HCT116 (cell line): ENCODE results near the gene HEATR5B. TPM values are rescaled to one million over a fixed set of nuclear protein-coding genes. Genes with fewer than 3 reads are reported as not detected.

ENCODE experiments used
- ATAC-seq: fragments of 200-7000 bp; cut with Tn5 transposase; 2 replicates; pipeline ENCODE4 v1.9.1; 2020; ENCODE audit warnings: mild to moderate bottlenecking, moderate library complexity
- BruUV-seq: library from RNA; stranded (reverse); fragments of 400-500 nt; replicated peaks from 2 replicates; lab custom pipeline; 2021; lab: Mats Ljungman, UMichigan
- CTCF ChIA-PET: fragments of 300-600 bp; sonication (Branson Sonifier 250); formaldehyde crosslinking; loops from one replicate; lab custom pipeline; 2021; ENCODE audit warnings: antibody characterized with exemption; lab: Charles Lee
- POLR2A ChIA-PET: fragments of 300-600, 350-600 bp; sonication (Branson Sonifier 250); formaldehyde crosslinking; loops from one replicate; lab custom pipeline; 2021; ENCODE audit warnings: antibody characterized with exemption; lab: Charles Lee
- RAD21 ChIA-PET, 2 experiments: fragments of 300-600 bp; sonication (Branson Sonifier 250); formaldehyde crosslinking; loops; one replicate each; lab custom pipeline; 2023; ENCODE audit warnings: low total read pairs in 2 of 2; ENCODE audit not compliant: uncharacterized antibody in 2 of 2, unreplicated experiment in 2 of 2, low non-redundant PET in 1 of 2; lab: Charles Lee
- DNase-seq: peaks from one replicate; pipeline ENCODE4 v3.0.0-alpha.2; 2010; ENCODE audit warnings: low read depth, low spot score
- H2AFZ ChIP-seq: fragments of 200-600 bp; shearing (Covaris generic), sonication (generic); 2 replicates; pipeline ENCODE4 v1.6.1; 2017; ENCODE audit warnings: low read depth, mixed run types, mixed read lengths, antibody characterized with exemption, low read length; ENCODE audit not compliant: poor library complexity, severe bottlenecking
- H3K27ac ChIP-seq: 2 replicates; pipeline ENCODE4 v1.5.1; 2012; ENCODE audit warnings: low read depth, low read length
- H3K27me3 ChIP-seq: fragments of 200-600 bp; sonication (generic); 2 replicates; pipeline ENCODE4 v1.6.1; 2016; ENCODE audit warnings: mixed run types, low read length, mixed read lengths; ENCODE audit not compliant: insufficient read depth
- H3K36me3 ChIP-seq, 2 experiments: fragments of 200-500 bp in 1 of 2; fragments of 200-600 bp in 1 of 2; sonication (Bioruptor generic) in 1 of 2; sonication (generic) in 1 of 2; 2 replicates each; pipeline versions ENCODE4 v1.5.1 to v1.6.1; 2014 to 2016; ENCODE audit warnings: low read length in 2 of 2, inconsistent platforms in 1 of 2, mixed read lengths in 1 of 2, mixed run types in 1 of 2; ENCODE audit not compliant: insufficient read depth in 2 of 2, control insufficient read depth in 1 of 2
- H3K4me1 ChIP-seq, 2 experiments: fragments of 200-600 bp in 1 of 2; sonication (generic) in 1 of 2; 2 replicates each; pipeline versions ENCODE4 v1.5.1 to v1.6.1; 2012 to 2017; ENCODE audit warnings: low read length in 2 of 2, inconsistent platforms in 1 of 2, mild to moderate bottlenecking in 1 of 2, mixed read lengths in 1 of 2, mixed run types in 1 of 2, moderate library complexity in 1 of 2; ENCODE audit not compliant: insufficient read depth in 2 of 2, control insufficient read depth in 1 of 2
- H3K4me2 ChIP-seq: fragments of 200-600 bp; sonication (generic); 2 replicates; pipeline ENCODE4 v1.6.1; 2017; ENCODE audit warnings: mixed run types, low read length, mixed read lengths
- H3K4me3 ChIP-seq, 2 experiments: fragments of 200-600 bp in 1 of 2; sonication (generic) in 1 of 2; replicated peaks in 1 of 2; 2 replicates each; pipeline ENCODE4 v1.5.1; 2011 to 2016; ENCODE audit warnings: low read length in 2 of 2, control low read depth in 1 of 2, low read depth in 1 of 2, mild to moderate bottlenecking in 1 of 2, mixed read lengths in 1 of 2, mixed run types in 1 of 2
- H3K79me2 ChIP-seq: fragments of 200-600 bp; sonication (generic); 2 replicates; pipeline ENCODE4 v1.6.1; 2017; ENCODE audit warnings: mild to moderate bottlenecking, mixed run types, low read length, moderate library complexity, mixed read lengths; ENCODE audit not compliant: insufficient read depth
- H3K9ac ChIP-seq: fragments of 200-600 bp; sonication (generic); 2 replicates; pipeline ENCODE4 v1.6.1; 2016; ENCODE audit warnings: low read length, mixed read lengths
- H3K9me2 ChIP-seq: fragments of 200-600 bp; sonication (generic), shearing (Covaris generic); 2 replicates; pipeline ENCODE4 v1.6.1; 2017; ENCODE audit warnings: mixed run types, mild to moderate bottlenecking, moderate library complexity; ENCODE audit not compliant: insufficient read depth
- H3K9me3 ChIP-seq, 2 experiments: fragments of 200-500 bp in 1 of 2; fragments of 200-600 bp in 1 of 2; sonication (Bioruptor generic) in 1 of 2; sonication (generic) in 1 of 2; 2 replicates each; pipeline ENCODE4 v1.6.1; 2014 to 2017; ENCODE audit warnings: low read length in 2 of 2, mixed read lengths in 2 of 2, inconsistent platforms in 1 of 2, low read depth in 1 of 2, mild to moderate bottlenecking in 1 of 2, mixed run types in 1 of 2, moderate library complexity in 1 of 2; ENCODE audit not compliant: control insufficient read depth in 1 of 2, insufficient read depth in 1 of 2
- H4K20me1 ChIP-seq: fragments of 200-600 bp; sonication (generic), shearing (Covaris generic); 2 replicates; pipeline ENCODE4 v1.6.1; 2017; ENCODE audit warnings: mixed run types, mild to moderate bottlenecking, moderate library complexity; ENCODE audit not compliant: insufficient read depth
- CBX3 ChIP-seq: IDR thresholded peaks from 2 replicates; pipeline ENCODE4 v1.6.1; 2012; ENCODE audit warnings: low read depth
- CTCF ChIP-seq, 3 experiments: fragments of 200-600 bp in 1 of 3; sonication (generic) in 1 of 3; IDR thresholded peaks in 2 of 3; conservative IDR thresholded peaks in 1 of 3; 2 replicates each; pipeline ENCODE4 v1.5.1; 2012 to 2017; ENCODE audit warnings: low read depth in 2 of 3, low read length in 2 of 3, antibody characterized with exemption in 1 of 3, borderline replicate concordance in 1 of 3, control low read depth in 1 of 3, mild to moderate bottlenecking in 1 of 3, mixed read lengths in 1 of 3, mixed run types in 1 of 3, moderate library complexity in 1 of 3; ENCODE audit not compliant: insufficient read depth in 1 of 3
- ELF1 ChIP-seq: IDR thresholded peaks from 2 replicates; pipeline ENCODE4 v1.6.1; 2012; ENCODE audit warnings: low read depth, borderline replicate concordance
- EZH2 ChIP-seq: fragments of 200-600 bp; sonication (generic); IDR thresholded peaks from 2 replicates; pipeline ENCODE4 v1.6.1; 2017; ENCODE audit warnings: antibody characterized with exemption, mixed run types
- FOSL1 ChIP-seq: IDR thresholded peaks from 2 replicates; pipeline ENCODE4 v1.6.1; 2012; ENCODE audit warnings: low read depth
- JUND ChIP-seq: IDR thresholded peaks from 2 replicates; pipeline ENCODE4 v1.6.1; 2012
- POLR2A ChIP-seq: IDR thresholded peaks from 2 replicates; pipeline ENCODE4 v1.7.0; 2011; ENCODE audit warnings: borderline replicate concordance; ENCODE audit not compliant: insufficient read depth, insufficient read length; ENCODE audit errors: extremely low read depth
- SIN3A ChIP-seq: IDR thresholded peaks from 2 replicates; pipeline ENCODE4 v1.6.1; 2012; ENCODE audit warnings: low read depth
- TCF7L2 ChIP-seq: IDR thresholded peaks from 2 replicates; pipeline ENCODE4 v1.7.0; 2011; ENCODE audit warnings: borderline replicate concordance, inconsistent platforms; ENCODE audit not compliant: insufficient read depth, insufficient read length; ENCODE audit errors: extremely low read depth
- YY1 ChIP-seq: IDR thresholded peaks from 2 replicates; pipeline ENCODE4 v1.6.1; 2011; ENCODE audit warnings: low read length, low read depth, moderate library complexity, mild to moderate bottlenecking; ENCODE audit not compliant: insufficient replicate concordance; ENCODE audit errors: extremely low read depth
- ZNF274 ChIP-seq: fragments of 200-500 bp; sonication (Bioruptor generic); IDR thresholded peaks from 2 replicates; pipeline ENCODE4 v1.6.1; 2014; ENCODE audit warnings: mild to moderate bottlenecking, low read depth, low read length, inconsistent platforms
- intact Hi-C: fragments of 100-400 bp; cut with micrococcal nuclease; formaldehyde crosslinking; loops from 2 replicates; pipeline ENCODE4 v1.10.0; 2022
- total RNA-seq: library from RNA; stranded (reverse); gene quantifications from one replicate; pipeline ENCODE4 v1.2.1, GENCODE V29; 2021; ENCODE audit not compliant: unreplicated experiment

HEATR5B gene
- total RNA-seq, 1 experiment from 2014 or later, result 10.6 TPM

DNA sequence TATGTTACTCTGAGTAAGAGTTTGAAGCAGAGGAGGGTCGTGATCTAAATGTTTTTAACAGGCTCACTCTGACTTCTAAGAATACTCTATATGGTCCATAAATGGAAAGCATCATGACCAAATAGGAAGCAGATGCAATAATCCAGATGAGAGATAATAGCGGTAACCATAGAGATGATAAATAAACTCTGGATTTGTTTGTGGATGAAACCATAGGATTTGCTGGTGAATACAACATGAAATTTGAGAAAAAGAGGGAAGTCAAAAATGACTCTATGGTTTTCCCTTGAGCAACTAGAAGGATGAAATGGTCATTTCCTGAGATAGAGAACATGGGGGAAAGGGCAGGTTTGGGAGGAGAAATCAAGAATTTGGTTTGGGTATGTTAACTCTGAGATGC is 3.9 kb downstream of the HEATR5B start:
- H3K4me1 ChIP-seq, result peaks cover 0 to 12% of the 10 kb centered on the region in 2 experiments; a peak in 3 of 4 replicates
- TF ChIP-seq SIN3A (no peak), JUND (no peak), YY1 (no peak), TCF7L2 (no peak), EZH2 (no peak), ELF1 (no peak), FOSL1 (no peak), CBX3 (no peak), POLR2A (no peak), CTCF (IDR thresholded peaks at IDR 0.05 in 2 of 3, conservative IDR thresholded peaks at IDR 0.05 in 1 of 3; ENCODE audit: borderline replicate concordance in 1 of 3, insufficient read depth in 1 of 3, low read depth in 2 of 3, low read length in 2 of 3) (no peak), ZNF274 (no peak)
- TF ChIP-seq, all 23 proteins: peak for 0
- ChIA-PET POLR2A (no interaction called here), RAD21 (no interaction called here), CTCF (no interaction called here)
- Histone ChIP-seq H4K20me1 (no peaks in the 10 kb centered on the region), H3K79me2 (peaks cover 9% of the 10 kb centered on the region; the same call in 1 of the 2 replicates), H3K36me3 (0 out of 4 replicates have a peak, but pooled peaks cover 0 to 2% of the 10 kb centered on the region in 2 experiments), H3K9ac (no peak overlapping the region), H3K9me2 (no peaks in the 10 kb centered on the region), H3K4me3 (no peak overlapping the region), H3K27ac (no peak overlapping the region), H3K9me3 (no peaks in the 10 kb centered on the region), H2AFZ (no peak overlapping the region), H3K27me3 (no peaks in the 10 kb centered on the region), H3K4me2 (no peak overlapping the region)
- no peak for ATAC-seq
- DNase-seq, result no peak
- intact Hi-C loops, result no loop called here
- BruUV-seq, result no TSS peak
